Measurements from ENCODE around the gene TMEM33. TPM values are rescaled to one million over a fixed set of nuclear protein-coding genes. Genes with fewer than 3 reads are reported as not detected.

TMEM33 gene
- polyA plus RNA-seq, 1 donor: 18.3 TPM

GRCh38 chr4:41994461-41994985, 59.3 kb downstream of the TMEM33 start:
- no peak for DNase-seq (ENCODE audit: low read depth)

DNA sequence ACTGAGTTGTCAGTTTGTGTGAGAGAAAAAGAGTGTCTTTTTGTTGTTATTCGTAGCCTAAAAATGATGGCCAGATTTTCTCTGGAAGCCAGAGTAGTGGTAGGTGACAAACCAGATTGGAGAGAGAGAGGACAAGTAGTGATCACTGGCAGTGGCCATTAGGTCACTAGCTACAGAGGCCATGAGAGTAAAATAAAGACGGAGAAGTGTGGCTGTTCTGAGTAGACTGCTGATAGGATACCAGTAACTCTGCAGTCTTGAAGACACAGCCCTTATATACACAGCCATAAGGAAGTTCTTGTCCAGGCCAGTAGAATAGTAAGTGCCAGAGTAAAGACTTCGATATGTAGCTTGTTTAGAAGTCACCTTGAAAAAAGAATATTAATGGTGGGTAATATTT, 62.8 kb downstream of the TMEM33 start:
- DNase-seq (ENCODE audit: low read depth): no peak

DNA sequence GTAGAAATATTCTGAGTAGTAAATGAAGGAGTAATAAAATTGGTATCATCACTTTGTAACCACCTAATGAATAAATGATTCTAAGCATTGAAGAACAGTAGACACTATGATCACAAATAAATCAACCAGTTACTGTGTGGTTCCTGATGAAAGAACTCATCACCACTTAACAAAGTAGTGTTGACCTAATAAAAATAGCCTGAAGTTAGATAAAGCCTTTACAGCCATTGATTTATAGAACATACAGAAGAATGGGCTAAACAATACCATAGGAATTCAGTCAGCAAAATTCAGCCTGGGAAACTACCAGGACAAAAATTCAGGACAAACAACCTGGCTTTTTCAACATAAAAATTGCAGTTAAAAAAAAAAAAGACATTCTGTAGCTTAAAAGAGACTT, 64.1 kb downstream of the TMEM33 start:
- DNase-seq (ENCODE audit: low read depth): no peak

- DNase-seq (ENCODE audit: low read depth): no peak
Observed at GRCh38 chr4:42008011-42008786, 73.0 kb downstream of the TMEM33 start.

Other genes with a start within 250 kb of the TMEM33 start
- not detected for gene PHOX2B, start 186.7 kb upstream of the TMEM33 start, polyA plus RNA-seq (ENCODE audit: insufficient read length)
- gene DCAF4L1, start 46.3 kb downstream of the TMEM33 start, polyA plus RNA-seq (ENCODE audit: insufficient read length): 0.35 TPM
- 56.1 TPM for gene SLC30A9, start 55.1 kb downstream of the TMEM33 start, polyA plus RNA-seq (ENCODE audit: insufficient read length)
- gene BEND4, start 217.2 kb downstream of the TMEM33 start, polyA plus RNA-seq (ENCODE audit: insufficient read length): 0.04 TPM

Data from forelimb muscle (tissue), 1 donor.